CD4-positive, alpha-beta T cell treated with Interleukin-4 for 4 hours (primary cell): ENCODE measurements around the gene BICDL2.

Source experiments
- DNase-seq: peaks from one replicate; pipeline ENCODE4 v3.0.0-alpha.2; 2020

Gene BICDL2

GRCh38 chr16:2981899-2982250 is 54.9 kb downstream of the BICDL2 start:
- no peak for DNase-seq

GRCh38 chr16:2981177-2981898 is 55.4 kb downstream of the BICDL2 start:
- DNase-seq: no peak

- DNase-seq: peak; percentile 88
Observed at GRCh38 chr16:2980227-2981176, 56.2 kb downstream of the BICDL2 start, which contains the start of gene PKMYT1. TSS of gene PKMYT1 (minus strand) at chr16:2980446. CDS start at chr16:2979657, 789 bp downstream.

GRCh38 chr16:2979669-2980226 is 57.0 kb downstream of the BICDL2 start:
- DNase-seq: no peak
